ENCODE measurements around the gene SHMT1.
"Not testable (repeated sequence)": the region's sequence is repeated elsewhere in the genome, so short reads cannot be mapped to it uniquely, and the experiment has no call there.

SHMT1 gene

GRCh38 chr17:18324140-18325050 is 39.0 kb downstream of the SHMT1 start:
- no peak for DNase-seq

DNA sequence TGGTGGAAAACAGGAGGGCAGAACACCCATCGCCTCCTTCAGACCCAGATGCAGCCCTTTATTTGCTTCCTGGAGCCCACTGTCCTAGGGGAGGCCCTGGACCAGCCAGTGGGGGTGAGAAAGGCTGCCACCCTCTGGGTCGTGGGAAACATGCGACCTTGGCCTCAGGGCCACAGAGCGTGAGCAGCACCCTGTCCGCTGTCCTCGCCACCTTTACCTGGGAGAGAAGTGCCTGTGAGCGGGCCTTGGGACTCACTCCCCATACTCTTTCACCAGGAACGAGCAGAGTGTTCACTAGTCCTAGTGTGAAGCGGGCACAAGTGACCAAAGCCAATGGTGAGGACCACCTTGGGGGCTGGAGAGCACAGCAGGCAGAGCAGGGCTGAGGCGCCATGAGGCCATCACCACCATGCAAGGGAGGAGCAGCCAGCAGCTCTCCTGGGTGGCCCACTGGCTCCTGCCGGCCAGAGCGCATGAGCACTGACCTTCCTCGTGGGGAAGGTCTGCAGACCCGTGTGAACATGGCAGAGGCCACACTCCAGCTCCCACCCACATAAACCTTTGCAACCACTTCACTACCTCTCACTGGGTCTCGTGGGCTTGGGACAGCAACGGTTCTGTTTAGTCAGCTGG is 39.7 kb downstream of the SHMT1 start:
- DNase-seq: no peak

DNA sequence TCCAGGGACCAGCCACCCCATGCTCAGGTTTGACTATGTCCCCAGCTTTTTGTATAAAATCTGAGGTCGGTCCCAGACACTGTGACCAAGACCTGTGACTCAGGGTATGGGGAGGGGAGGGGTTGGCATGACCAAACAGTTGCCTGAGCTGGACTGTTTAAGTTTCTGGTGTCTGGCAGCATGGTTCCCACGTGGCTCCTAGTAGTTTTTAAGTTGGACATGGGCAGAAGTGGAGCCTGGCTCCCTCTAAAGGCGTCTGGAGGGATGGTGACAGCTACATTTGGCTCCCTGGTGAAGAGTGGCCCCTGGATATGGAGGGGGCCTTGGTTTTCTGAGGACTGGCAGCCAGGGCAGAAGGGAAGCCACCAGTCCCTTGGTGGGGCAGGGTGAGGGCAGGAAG is 40.3 kb downstream of the SHMT1 start:
- DNase-seq: no peak

GRCh38 chr17:18322522-18322921 is 40.8 kb downstream of the SHMT1 start:
- no peak for DNase-seq

GRCh38 chr17:18321309-18321708 is 42.0 kb downstream of the SHMT1 start:
- DNase-seq: no peak

DNA sequence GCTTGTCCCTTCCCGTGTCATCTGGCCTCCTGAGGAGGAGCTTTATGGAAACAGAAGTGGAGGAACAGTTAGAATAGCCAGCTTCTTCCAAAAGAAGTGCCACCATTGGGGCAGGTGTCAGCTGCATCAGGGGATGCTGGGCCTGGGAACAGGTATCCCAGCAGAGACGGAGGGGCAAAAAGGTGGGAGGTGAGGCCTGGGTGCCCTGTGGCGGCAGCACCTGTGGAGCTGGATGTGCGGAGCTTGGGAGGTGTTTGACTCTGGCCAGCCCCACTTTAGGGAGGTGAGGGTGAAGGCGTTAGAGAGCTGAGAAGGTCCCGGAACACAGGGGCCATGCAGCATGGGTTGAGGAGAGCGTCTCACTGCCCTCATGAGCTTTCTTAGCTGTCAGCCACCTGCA is 43.0 kb downstream of the SHMT1 start:
- DNase-seq: no peak

DNA sequence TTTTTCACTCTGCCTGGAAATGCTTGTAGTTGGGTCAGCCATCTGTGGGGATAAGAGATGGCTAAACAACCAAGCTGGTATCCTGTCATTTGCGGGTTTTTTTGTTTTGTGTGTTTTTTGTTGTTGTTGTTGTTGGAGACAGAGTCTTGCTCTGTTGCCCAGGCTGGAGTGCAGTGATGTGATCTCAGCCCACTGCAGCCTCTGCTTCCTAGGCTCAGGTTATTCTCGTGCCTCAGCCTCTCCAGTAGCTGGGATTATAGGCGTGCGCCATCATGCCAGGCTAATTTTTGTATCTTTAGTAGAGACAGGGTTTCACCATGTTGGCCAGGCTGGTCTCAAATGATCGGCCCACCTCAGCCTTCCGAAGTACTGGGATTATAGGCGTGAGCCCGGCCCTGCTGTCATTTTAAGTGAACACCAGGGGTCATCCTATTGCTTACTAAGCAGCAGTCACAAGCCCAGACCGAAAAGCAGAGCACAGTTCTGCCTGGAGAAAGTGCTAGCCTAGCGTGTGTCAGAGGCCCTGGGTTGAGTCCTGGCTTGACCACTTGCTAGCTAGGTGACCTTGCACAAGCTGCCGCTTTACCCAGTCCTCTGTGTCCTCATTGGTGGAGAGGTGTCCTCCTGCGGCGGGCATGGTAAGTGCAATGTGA is 43.6 kb downstream of the SHMT1 start:
- DNase-seq: peak; percentile 32

GRCh38 chr17:18318771-18319450 is 44.4 kb downstream of the SHMT1 start:
- DNase-seq: no peak

GRCh38 chr17:18318117-18318516 is 45.2 kb downstream of the SHMT1 start:
- no peak for DNase-seq

GRCh38 chr17:18315961-18316360 is 47.4 kb downstream of the SHMT1 start:
- no peak for DNase-seq

GRCh38 chr17:18315562-18315922 is 47.8 kb downstream of the SHMT1 start:
- no peak for DNase-seq

DNA sequence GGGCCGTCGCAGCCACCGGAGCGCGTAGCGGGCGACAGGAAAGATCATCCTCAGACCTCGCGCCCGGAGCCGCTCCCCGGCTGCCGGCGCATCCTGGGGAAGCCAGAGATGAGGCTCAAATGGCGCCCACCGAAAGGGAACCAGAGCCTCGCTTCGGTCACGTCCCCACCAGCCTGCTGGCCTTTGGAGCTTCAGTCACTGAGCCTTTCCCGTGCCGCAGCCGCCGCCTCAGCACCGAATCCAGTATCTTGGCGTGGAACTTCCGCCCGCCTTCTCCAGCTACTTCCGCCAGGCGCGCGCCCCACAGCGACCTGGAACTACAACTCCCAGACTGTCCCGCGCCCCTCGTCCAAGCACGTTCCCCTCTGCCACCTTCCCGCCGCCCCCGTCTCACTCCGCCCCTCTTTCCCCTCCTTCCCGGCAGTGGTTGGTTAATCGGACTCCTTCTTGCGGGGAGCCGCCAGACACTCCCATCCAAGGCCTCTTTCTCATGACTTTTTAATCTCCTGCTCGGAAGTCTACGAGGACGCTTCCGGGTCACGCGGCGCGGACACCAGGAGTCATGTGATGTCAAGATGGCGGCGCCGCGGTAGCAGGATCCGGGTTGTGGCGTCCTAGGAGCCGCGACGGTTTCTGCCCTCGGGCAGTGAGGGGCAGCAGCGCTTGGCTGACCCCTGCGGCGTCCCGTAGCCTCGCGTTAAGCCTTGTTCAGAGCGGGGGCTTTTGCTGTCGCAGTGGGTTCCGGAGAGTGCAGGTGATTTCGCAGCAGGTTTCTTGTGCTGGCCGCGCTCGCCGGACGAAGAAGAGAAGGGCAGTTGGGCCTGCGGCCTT is 48.4 kb downstream of the SHMT1 start, which contains the start of the genes SMCR8 and TOP3A:
SMCR8 (plus strand) TSS at position 563 of the 831 bp plus-strand sequence. CDS start 497 bp downstream, outside the sequence.
TOP3A (minus strand) TSS at position 264 of the 831 bp plus-strand sequence; CDS start at position 48, 216 bp downstream.
- DNase-seq: peak; percentile 92

DNA sequence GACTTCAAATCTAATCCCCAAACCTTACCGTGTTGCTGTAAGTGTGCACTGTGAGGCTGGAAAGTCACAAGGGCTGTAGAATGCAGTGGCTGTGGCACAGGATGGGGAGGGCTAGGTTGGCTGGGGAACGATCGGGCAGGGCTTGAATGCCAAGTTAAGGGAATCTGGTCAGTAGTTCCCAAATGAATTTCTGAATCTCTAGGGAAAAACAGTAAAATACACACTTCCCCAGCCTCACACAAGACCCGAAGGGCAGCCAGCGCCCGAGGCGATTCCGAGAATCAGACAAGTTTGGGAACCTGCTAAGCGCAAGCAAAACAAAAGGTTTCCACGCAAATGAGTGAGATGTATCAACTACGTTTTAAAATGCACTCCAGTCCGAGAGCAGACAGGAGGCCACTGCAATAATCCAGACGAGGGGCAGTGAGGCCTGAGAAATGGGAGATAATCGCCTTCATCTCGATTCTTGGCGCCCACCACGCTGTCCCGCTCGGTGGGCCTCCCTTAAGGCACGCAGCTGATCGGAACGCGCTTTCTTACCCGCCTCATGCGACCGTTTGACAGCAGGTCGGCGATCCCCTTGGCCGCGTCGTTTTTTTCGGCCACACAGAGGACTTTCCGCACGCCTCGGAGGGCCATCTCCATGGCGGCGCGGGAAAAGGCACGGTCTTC is 49.2 kb downstream of the SHMT1 start:
- no peak for DNase-seq

DNA sequence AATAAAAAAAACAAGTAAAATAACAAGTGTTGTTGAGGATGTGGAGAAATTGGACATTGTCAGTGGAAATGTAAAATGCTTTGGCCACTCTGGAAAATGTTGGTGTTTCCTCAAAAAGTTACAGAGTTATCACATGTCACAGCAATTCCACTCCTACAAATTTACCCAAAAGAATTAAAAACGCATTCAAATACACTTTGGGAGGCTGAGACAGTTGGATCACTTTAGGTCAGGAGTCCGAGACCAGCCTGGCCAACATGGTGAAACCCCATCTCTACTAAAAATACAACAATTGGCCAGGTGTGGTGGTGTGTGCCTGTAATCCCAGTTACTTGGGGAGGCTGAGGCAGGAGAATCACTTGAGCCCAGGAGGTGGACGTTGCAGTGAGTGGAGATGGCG is 54.1 kb downstream of the SHMT1 start:
- DNase-seq: no peak

DNA sequence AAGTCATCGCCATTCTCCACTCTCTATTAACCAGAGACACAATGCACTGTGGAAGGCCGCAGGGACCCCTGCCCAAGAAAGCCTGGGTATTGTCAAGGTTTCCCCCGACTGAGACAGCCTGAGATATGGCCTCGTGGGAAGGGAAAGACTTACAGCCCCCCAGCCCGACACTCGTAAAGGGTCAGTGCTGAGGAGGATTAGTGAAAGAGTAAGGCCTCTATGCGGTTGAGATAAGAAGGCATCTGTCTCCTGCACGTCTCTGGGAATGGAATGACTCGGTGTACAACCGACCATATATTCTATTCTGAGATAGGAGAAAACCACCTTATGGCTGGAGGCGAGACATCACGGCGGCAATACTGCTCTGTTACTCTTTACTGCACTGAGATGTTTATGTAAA is 60.1 kb downstream of the SHMT1 start:
- DNase-seq: not testable (repeated sequence)

GRCh38 chr17:18300725-18301480 is 62.4 kb downstream of the SHMT1 start:
- no peak for DNase-seq

DNA sequence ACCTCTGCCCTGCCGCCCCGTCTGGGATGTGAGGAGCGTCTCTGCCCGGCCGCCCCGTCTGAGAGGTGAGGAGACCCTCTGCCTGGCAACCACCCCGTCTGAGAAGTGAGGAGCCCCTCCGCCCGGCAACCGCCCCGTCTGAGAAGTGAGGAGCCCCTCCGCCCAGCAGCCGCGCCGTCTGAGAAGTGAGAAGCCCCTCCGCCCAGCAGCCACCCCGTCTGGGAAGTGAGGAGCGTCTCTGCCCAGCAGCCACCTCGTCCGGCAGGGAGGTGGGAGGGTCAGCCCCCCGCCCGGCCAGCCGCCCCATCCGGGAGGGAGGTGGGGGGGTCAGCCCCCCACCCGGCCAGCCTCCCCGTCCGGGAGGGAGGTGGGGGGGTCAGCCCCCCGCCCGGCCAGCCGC is 65.3 kb downstream of the SHMT1 start:
- not testable (repeated sequence) for DNase-seq

- DNase-seq: no peak
Measured at GRCh38 chr17:18291718-18292540, 71.4 kb downstream of the SHMT1 start.

DNA sequence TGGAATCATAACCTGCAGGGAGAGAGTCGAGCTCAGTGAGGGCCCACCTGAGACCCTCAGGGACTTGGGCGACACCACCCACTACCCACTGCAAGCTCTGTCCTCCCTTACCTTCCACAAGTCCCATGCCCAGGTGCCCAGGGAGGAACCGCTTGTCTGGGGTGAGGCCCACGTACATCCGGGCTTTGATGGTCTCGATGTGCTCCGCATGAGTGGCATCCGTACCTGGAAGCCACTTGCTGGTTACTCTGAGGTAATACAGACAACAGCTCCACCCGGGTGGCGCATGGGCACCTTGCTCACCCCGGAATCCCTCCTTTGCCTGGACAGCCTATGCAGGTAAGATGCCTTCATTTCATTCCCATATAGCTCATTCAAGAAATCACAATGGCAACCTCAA is 78.1 kb downstream of the SHMT1 start:
- DNase-seq: no peak

DNA sequence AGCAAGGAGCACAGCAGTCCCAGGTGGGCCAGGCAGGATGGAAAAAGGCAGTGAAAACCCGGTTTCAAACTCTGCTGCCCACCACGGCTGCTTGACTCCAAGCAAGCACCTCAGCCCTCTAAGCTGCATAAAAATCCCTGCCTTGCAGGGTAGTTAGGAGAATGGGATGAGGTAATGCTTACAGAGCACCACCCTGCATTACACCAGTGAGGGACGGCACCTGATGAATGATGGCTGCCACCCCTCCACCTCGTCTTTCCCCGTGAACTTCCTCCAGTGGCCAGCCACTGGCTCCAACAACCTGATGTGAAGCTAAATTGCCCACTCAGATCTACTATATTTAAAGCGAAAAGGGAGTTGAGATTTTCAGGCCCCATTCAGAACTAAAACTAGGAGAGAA is 81.6 kb downstream of the SHMT1 start:
- no peak for DNase-seq

All from NCI-H1694 treated with DMSO at 0.1 percent for 48 hours (cell line).